Nephron (organoid): Measurements from ENCODE around the gene JMJD8.
A peak's percentile ranks its signal among the peaks of the same experiment; 100 is the strongest.

Source experiments
- H3K27ac Mint-ChIP-seq, 3 experiments: 2 replicates each; pipeline ENCODE4 v1.8.0; 2020; ENCODE audit warnings: mixed read lengths in 3 of 3, mild to moderate bottlenecking in 2 of 3, moderate library complexity in 1 of 3
- H3K27me3 Mint-ChIP-seq: 2 replicates; pipeline ENCODE4 v1.8.0; 2021; ENCODE audit warnings: low read depth, mild to moderate bottlenecking, moderate library complexity, mixed read lengths
- H3K36me3 Mint-ChIP-seq: 2 replicates; pipeline ENCODE4 v1.8.0; 2020; ENCODE audit warnings: low read depth, mixed read lengths
- H3K4me1 Mint-ChIP-seq: 2 replicates; pipeline ENCODE4 v1.8.0; 2020; ENCODE audit warnings: mixed read lengths
- H3K4me3 Mint-ChIP-seq, 3 experiments: 2 replicates each; pipeline ENCODE4 v1.8.0; 2020; ENCODE audit warnings: mild to moderate bottlenecking in 3 of 3, mixed read lengths in 3 of 3, moderate library complexity in 2 of 3
- H3K9me3 Mint-ChIP-seq: 2 replicates; pipeline ENCODE4 v1.8.0; 2020; ENCODE audit warnings: mixed read lengths
- CTCF ChIP-seq, 3 experiments: fragments of 200-600 bp; sonication (generic); IDR thresholded peaks; one replicate each; pipeline ENCODE4 v1.5.0; 2021; ENCODE audit warnings: antibody characterized with exemption in 3 of 3; ENCODE audit not compliant: unreplicated experiment in 3 of 3

Gene JMJD8

DNA sequence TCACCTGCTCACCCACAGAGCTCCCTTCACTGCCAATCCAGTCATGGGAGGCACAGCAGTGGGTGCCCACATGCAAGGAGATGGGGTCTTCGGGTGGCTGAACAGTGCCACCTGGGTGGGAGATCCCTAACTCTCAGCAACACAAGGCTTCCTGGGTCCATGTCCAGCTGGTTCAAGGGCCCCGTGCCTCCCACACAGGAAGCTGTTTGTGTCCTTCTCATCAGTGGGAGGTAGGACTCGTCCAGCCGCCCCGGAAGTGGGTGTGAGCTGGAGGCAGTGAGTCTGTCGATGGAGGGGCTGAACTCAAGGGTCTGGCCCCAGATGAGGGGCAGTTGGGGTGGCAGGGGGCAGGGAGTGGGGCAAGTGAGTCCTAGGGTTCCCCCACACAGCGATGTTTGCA is 19.9 kb upstream of the JMJD8 start:
- Mint-ChIP-seq H3K9me3 (no peaks in the 10 kb centered on the region), H3K36me3 (no peaks in the 10 kb centered on the region), H3K27ac (no peak overlapping the region), H3K27me3 (peaks cover 84% of the 10 kb centered on the region), H3K4me1 (no peaks in the 10 kb centered on the region), H3K4me3 (no peak overlapping the region)
- no peak for TF ChIP-seq CTCF (IDR thresholded peaks at IDR 0.05; ENCODE audit: unreplicated experiment in 3 of 3)

DNA sequence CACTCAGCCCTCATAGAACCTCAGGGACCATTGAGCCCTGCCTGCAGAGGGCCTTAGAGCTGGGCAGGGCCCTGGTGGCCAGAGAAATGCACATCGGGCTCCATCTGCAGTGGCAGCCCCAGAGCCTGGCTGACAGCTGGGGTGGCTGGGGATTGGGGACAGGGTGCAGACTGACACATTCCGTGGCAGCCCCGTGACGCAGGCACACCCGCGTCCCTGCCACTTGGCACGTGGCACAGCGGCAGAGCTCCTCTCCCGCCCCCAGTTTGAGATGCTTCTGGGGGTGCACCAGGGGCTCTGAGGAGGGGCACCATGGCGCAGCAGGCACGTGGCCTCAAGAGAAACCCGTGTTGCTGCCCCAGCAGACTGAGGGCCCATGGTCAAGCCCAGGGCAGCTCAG is 19.3 kb upstream of the JMJD8 start:
- Mint-ChIP-seq H3K4me1 (no peaks in the 10 kb centered on the region), H3K36me3 (no peaks in the 10 kb centered on the region), H3K27me3 (peaks cover 84% of the 10 kb centered on the region), H3K9me3 (no peaks in the 10 kb centered on the region), H3K27ac (no peak overlapping the region), H3K4me3 (no peak overlapping the region)
- no peak for TF ChIP-seq CTCF (IDR thresholded peaks at IDR 0.05; ENCODE audit: unreplicated experiment in 3 of 3)

- H3K27ac Mint-ChIP-seq: no peak overlapping the region
- peaks cover 86% of the 10 kb centered on the region for H3K27me3 Mint-ChIP-seq
- no peaks in the 10 kb centered on the region for H3K4me1 Mint-ChIP-seq
- no peaks in the 10 kb centered on the region for H3K9me3 Mint-ChIP-seq
- no peaks in the 10 kb centered on the region for H3K36me3 Mint-ChIP-seq
- peak overlapping the region in 1 of 3 experiments; percentile 15 for H3K4me3 Mint-ChIP-seq
- no peak for TF ChIP-seq CTCF (IDR thresholded peaks at IDR 0.05; ENCODE audit: unreplicated experiment in 3 of 3)
Observed at GRCh38 chr16:702341-702740, 18.2 kb upstream of the JMJD8 start.

- Mint-ChIP-seq H3K27me3 (peaks cover 86% of the 10 kb centered on the region), H3K27ac (no peak overlapping the region), H3K4me1 (no peaks in the 10 kb centered on the region), H3K36me3 (no peaks in the 10 kb centered on the region), H3K4me3 (no peak overlapping the region), H3K9me3 (no peaks in the 10 kb centered on the region)
- no peak for TF ChIP-seq CTCF (IDR thresholded peaks at IDR 0.05; ENCODE audit: unreplicated experiment in 3 of 3)
Observed at GRCh38 chr16:700684-701584, 16.8 kb upstream of the JMJD8 start.

DNA sequence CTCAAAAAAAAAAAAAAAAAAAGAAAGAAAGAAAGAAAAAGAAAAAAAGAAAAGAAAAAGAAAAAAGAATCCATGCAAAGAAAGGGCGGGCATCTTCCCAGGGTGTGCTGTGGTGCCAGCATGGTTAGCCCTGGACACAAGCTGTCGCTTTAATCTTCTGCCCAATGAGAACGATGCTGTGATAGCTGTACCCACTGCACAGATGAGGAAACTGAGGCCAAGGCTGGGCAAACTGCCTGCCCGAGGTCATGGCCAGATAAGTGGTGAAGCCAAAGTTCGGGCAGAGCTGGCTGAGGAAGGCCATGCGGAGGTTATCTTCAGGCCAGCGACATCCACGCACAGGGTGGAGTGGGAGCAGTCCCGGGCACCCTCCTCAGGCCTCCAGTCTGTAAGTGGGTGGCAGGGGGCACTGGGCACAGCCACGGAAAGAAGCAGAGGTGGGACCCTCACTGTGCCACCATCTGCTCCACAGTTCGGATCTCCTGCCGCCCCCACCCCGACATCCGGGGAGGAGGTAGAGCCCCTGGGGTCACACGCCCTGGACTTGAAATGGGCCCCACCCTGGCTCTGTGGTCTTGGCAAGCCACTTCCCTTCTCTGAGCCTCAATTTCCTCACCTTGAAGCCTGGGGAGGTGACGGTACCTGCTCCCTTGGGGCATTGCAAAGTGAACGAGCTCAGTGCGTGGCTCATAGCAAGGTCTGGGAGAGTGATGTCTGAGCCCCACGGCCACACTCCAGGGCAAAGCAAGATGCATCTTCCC is 15.0 kb upstream of the JMJD8 start:
- TF ChIP-seq CTCF (IDR thresholded peaks at IDR 0.05; ENCODE audit: unreplicated experiment in 3 of 3): no peak
- Mint-ChIP-seq H3K4me3 (no peak overlapping the region), H3K27ac (no peak overlapping the region), H3K27me3 (peaks cover 91% of the 10 kb centered on the region), H3K4me1 (no peaks in the 10 kb centered on the region), H3K36me3 (no peaks in the 10 kb centered on the region), H3K9me3 (no peaks in the 10 kb centered on the region)
